Measurements from ENCODE around the gene VRK2. TPM values are rescaled to one million over a fixed set of nuclear protein-coding genes. Genes with fewer than 3 reads are reported as not detected.

Gene VRK2
- total RNA-seq, 1 experiment from 2014 or later: 33.0 TPM

GRCh38 chr2:58025150-58025933 is 21.3 kb upstream of the VRK2 start:
- H3K9me2 ChIP-seq (ENCODE audit: insufficient read depth): no peaks in the 10 kb centered on the region
- H4K20me1 ChIP-seq (ENCODE audit: insufficient read depth): no peaks in the 10 kb centered on the region
- H3K27ac ChIP-seq (ENCODE audit: low read depth, low read length): no peak overlapping the region
- H3K4me2 ChIP-seq (ENCODE audit: low read length): no peak overlapping the region
- H3K9ac ChIP-seq (ENCODE audit: low read length): no peak overlapping the region
- H3K4me1 ChIP-seq (ENCODE audit: control insufficient read depth in 1 of 2, insufficient read depth in 2 of 2, low read length in 2 of 2): peaks cover 0 to 4% of the 10 kb centered on the region in 2 experiments; a peak in 3 of 4 replicates
- no peaks in the 10 kb centered on the region for H3K9me3 ChIP-seq (ENCODE audit: control insufficient read depth in 1 of 2, insufficient read depth in 1 of 2, low read depth in 1 of 2, low read length in 2 of 2)
- intact Hi-C loops (cut with micrococcal nuclease): no loop called here
- H2AFZ ChIP-seq (ENCODE audit: low read depth, low read length, poor library complexity, severe bottlenecking): no peak overlapping the region
- ChIA-PET CTCF (no interaction called here), RAD21 (ENCODE audit: low non-redundant PET in 1 of 2, low total read pairs in 2 of 2, uncharacterized antibody in 2 of 2, unreplicated experiment in 2 of 2) (no interaction called here), POLR2A (no interaction called here)
- H3K79me2 ChIP-seq (ENCODE audit: insufficient read depth, low read length): no peaks in the 10 kb centered on the region
- no peak for DNase-seq (ENCODE audit: low read depth, low spot score)
- no TSS peak for BruUV-seq (replicated peaks)
- ATAC-seq: no peak
- no peaks in the 10 kb centered on the region for H3K36me3 ChIP-seq (ENCODE audit: control insufficient read depth in 1 of 2, insufficient read depth in 2 of 2, low read length in 2 of 2)
- H3K27me3 ChIP-seq (ENCODE audit: insufficient read depth, low read length): no peaks in the 10 kb centered on the region
- H3K4me3 ChIP-seq (replicated peaks in 1 of 2; ENCODE audit: low read depth in 1 of 2, low read length in 2 of 2): no peak overlapping the region
- TF ChIP-seq FOSL1 (IDR thresholded peaks at IDR 0.05; ENCODE audit: low read depth): no peak
- no peak for TF ChIP-seq SIN3A (IDR thresholded peaks at IDR 0.05; ENCODE audit: low read depth)
- TF ChIP-seq, protein P1, sequence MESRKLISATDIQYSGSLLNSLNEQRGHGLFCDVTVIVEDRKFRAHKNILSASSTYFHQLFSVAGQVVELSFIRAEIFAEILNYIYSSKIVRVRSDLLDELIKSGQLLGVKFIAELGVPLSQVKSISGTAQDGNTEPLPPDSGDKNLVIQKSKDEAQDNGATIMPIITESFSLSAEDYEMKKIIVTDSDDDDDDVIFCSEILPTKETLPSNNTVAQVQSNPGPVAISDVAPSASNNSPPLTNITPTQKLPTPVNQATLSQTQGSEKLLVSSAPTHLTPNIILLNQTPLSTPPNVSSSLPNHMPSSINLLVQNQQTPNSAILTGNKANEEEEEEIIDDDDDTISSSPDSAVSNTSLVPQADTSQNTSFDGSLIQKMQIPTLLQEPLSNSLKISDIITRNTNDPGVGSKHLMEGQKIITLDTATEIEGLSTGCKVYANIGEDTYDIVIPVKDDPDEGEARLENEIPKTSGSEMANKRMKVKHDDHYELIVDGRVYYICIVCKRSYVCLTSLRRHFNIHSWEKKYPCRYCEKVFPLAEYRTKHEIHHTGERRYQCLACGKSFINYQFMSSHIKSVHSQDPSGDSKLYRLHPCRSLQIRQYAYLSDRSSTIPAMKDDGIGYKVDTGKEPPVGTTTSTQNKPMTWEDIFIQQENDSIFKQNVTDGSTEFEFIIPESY (IDR thresholded peaks at IDR 0.05; ENCODE audit: extremely low read depth, insufficient replicate concordance, low read length): no peak
- no peak for TF ChIP-seq CBX3 (IDR thresholded peaks at IDR 0.05; ENCODE audit: low read depth)
- TF ChIP-seq, protein P2, sequence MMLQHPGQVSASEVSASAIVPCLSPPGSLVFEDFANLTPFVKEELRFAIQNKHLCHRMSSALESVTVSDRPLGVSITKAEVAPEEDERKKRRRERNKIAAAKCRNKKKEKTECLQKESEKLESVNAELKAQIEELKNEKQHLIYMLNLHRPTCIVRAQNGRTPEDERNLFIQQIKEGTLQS (IDR thresholded peaks at IDR 0.05): no peak
- no peak for TF ChIP-seq TCF7L2 (IDR thresholded peaks at IDR 0.05; ENCODE audit: borderline replicate concordance, extremely low read depth, insufficient read depth, insufficient read length)
- TF ChIP-seq, protein P3, sequence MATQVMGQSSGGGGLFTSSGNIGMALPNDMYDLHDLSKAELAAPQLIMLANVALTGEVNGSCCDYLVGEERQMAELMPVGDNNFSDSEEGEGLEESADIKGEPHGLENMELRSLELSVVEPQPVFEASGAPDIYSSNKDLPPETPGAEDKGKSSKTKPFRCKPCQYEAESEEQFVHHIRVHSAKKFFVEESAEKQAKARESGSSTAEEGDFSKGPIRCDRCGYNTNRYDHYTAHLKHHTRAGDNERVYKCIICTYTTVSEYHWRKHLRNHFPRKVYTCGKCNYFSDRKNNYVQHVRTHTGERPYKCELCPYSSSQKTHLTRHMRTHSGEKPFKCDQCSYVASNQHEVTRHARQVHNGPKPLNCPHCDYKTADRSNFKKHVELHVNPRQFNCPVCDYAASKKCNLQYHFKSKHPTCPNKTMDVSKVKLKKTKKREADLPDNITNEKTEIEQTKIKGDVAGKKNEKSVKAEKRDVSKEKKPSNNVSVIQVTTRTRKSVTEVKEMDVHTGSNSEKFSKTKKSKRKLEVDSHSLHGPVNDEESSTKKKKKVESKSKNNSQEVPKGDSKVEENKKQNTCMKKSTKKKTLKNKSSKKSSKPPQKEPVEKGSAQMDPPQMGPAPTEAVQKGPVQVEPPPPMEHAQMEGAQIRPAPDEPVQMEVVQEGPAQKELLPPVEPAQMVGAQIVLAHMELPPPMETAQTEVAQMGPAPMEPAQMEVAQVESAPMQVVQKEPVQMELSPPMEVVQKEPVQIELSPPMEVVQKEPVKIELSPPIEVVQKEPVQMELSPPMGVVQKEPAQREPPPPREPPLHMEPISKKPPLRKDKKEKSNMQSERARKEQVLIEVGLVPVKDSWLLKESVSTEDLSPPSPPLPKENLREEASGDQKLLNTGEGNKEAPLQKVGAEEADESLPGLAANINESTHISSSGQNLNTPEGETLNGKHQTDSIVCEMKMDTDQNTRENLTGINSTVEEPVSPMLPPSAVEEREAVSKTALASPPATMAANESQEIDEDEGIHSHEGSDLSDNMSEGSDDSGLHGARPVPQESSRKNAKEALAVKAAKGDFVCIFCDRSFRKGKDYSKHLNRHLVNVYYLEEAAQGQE (IDR thresholded peaks at IDR 0.05; ENCODE audit: low read depth): no peak
- TF ChIP-seq POLR2A (IDR thresholded peaks at IDR 0.05; ENCODE audit: borderline replicate concordance, extremely low read depth, insufficient read depth, insufficient read length): no peak
- TF ChIP-seq CEBPB (IDR thresholded peaks at IDR 0.05; ENCODE audit: low read depth): no peak
- no peak for TF ChIP-seq ELF1 (IDR thresholded peaks at IDR 0.05; ENCODE audit: borderline replicate concordance, low read depth)
- no peak for TF ChIP-seq SP1 (IDR thresholded peaks at IDR 0.05; ENCODE audit: low read depth)
- no peak for TF ChIP-seq ZNF274 (IDR thresholded peaks at IDR 0.05; ENCODE audit: low read depth, low read length)
- no peak for TF ChIP-seq RAD21 (IDR thresholded peaks at IDR 0.05; ENCODE audit: low read depth)
- TF ChIP-seq YY1 (IDR thresholded peaks at IDR 0.05; ENCODE audit: extremely low read depth, insufficient replicate concordance, low read depth, low read length): no peak
- TF ChIP-seq, protein P4, sequence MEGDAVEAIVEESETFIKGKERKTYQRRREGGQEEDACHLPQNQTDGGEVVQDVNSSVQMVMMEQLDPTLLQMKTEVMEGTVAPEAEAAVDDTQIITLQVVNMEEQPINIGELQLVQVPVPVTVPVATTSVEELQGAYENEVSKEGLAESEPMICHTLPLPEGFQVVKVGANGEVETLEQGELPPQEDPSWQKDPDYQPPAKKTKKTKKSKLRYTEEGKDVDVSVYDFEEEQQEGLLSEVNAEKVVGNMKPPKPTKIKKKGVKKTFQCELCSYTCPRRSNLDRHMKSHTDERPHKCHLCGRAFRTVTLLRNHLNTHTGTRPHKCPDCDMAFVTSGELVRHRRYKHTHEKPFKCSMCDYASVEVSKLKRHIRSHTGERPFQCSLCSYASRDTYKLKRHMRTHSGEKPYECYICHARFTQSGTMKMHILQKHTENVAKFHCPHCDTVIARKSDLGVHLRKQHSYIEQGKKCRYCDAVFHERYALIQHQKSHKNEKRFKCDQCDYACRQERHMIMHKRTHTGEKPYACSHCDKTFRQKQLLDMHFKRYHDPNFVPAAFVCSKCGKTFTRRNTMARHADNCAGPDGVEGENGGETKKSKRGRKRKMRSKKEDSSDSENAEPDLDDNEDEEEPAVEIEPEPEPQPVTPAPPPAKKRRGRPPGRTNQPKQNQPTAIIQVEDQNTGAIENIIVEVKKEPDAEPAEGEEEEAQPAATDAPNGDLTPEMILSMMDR (IDR thresholded peaks at IDR 0.05 in 2 of 3, conservative IDR thresholded peaks at IDR 0.05 in 1 of 3; ENCODE audit: borderline replicate concordance in 1 of 3, insufficient read depth in 1 of 3, low read depth in 2 of 3, low read length in 2 of 3): no peak
- no peak for TF ChIP-seq POLR2AphosphoS5 (IDR thresholded peaks at IDR 0.05; ENCODE audit: low read depth, low read length)
- no peak for TF ChIP-seq EZH2phosphoT487 (IDR thresholded peaks at IDR 0.05; ENCODE audit: borderline replicate concordance)
- no peak for TF ChIP-seq EZH2 (IDR thresholded peaks at IDR 0.05)
- no peak for TF ChIP-seq MAX (IDR thresholded peaks at IDR 0.05)
